Hepatocyte (in vitro differentiated cells): ENCODE results near the gene ZNF445.

Experiments
- EZH2 ChIP-seq: fragments of 200-600 bp; sonication (generic); IDR thresholded peaks from 2 replicates; pipeline ENCODE4 v1.6.1; 2016; ENCODE audit warnings: antibody characterized with exemption, mild to moderate bottlenecking, borderline replicate concordance
- EZH2phosphoT487 ChIP-seq: fragments of 200-600 bp; sonication (generic); IDR thresholded peaks from one replicate; pipeline ENCODE4 v1.6.1; 2018; ENCODE audit warnings: antibody characterized with exemption, mild to moderate bottlenecking, low read depth, moderate library complexity; ENCODE audit not compliant: unreplicated experiment, severe bottlenecking
- TF ChIP-seq, protein P1 (sequence below): fragments of 200-600 bp; sonication (generic); IDR thresholded peaks from 2 replicates; pipeline ENCODE4 v1.5.1; 2016; ENCODE audit warnings: antibody characterized with exemption, mild to moderate bottlenecking; ENCODE audit not compliant: poor library complexity

DNA sequence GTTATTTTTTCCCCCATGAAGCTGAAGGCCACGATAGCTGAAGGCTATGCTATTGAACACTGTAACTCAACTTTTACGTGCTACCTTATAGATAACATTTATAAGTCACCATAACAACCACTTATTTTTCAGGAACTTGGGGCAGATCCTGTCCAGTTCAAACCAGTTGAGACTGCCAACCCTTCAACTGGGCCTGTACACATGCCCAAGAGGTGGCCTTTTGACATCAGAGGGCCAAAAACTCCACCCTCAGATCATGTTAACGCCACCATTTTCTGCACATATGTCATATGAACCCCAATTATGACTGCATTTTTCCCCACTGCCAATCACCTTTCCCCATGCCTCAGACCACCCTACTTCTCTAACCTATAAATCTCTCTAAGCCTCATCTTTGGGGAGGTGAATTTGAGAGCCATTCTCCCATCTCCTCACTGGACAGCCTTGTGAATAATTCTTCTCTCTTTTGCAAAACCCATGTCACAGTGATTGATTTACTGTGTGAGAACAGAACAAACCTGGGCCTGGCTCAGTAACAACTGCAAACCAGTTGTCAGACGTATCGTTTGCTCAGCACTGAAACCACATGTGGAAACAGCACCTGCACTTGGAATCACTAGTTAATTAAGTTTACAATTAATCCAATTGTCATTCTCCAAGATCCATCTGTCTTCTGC, 42.5 kb downstream of the ZNF445 start:
- TF ChIP-seq, protein P1, sequence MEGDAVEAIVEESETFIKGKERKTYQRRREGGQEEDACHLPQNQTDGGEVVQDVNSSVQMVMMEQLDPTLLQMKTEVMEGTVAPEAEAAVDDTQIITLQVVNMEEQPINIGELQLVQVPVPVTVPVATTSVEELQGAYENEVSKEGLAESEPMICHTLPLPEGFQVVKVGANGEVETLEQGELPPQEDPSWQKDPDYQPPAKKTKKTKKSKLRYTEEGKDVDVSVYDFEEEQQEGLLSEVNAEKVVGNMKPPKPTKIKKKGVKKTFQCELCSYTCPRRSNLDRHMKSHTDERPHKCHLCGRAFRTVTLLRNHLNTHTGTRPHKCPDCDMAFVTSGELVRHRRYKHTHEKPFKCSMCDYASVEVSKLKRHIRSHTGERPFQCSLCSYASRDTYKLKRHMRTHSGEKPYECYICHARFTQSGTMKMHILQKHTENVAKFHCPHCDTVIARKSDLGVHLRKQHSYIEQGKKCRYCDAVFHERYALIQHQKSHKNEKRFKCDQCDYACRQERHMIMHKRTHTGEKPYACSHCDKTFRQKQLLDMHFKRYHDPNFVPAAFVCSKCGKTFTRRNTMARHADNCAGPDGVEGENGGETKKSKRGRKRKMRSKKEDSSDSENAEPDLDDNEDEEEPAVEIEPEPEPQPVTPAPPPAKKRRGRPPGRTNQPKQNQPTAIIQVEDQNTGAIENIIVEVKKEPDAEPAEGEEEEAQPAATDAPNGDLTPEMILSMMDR: no peak
- no peak for TF ChIP-seq EZH2phosphoT487
- TF ChIP-seq EZH2: no peak
